ENCODE results near the gene SLX4IP.
A peak's percentile ranks its signal among the peaks of the same experiment; 100 is the strongest.

DNA sequence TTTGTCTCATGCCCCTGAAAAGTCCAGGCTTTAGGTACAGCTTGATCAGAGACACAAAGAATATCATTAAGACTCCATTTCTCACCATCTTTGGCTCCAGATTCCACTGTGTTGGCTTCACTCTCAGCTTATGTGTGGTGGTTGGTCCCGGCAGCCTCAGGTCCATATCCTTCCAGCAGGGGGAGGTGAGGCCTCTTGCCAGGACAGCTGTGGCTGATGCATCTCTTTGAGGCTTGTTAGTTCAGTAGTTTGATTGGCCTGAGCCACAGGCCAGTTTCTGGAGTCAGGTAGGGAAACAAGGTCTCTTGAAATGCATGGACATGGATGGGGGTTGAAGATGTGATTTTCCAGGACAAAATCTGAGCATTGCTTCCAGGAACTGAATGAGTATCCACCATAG, 176.3 kb downstream of the SLX4IP start:
- peak in 3 of 6 experiments; percentile 18 to 40 (median 37) for TF ChIP-seq CTCF (IDR thresholded peaks at IDR 0.05)
- TF ChIP-seq POLR2A (IDR thresholded peaks at IDR 0.05), result no peak

Data from adrenal gland (tissue), 5 donors.